Measurements from ENCODE around the gene HMGXB4.

Gene HMGXB4

GRCh38 chr22:35311551-35311999 lies 54.3 kb downstream of the HMGXB4 start:
- no peak for DNase-seq

- DNase-seq, result no peak
Observed at GRCh38 chr22:35312198-35313059, 55.1 kb downstream of the HMGXB4 start.

GRCh38 chr22:35313311-35314121 lies 56.2 kb downstream of the HMGXB4 start:
- DNase-seq, result peak; percentile 71

DNA sequence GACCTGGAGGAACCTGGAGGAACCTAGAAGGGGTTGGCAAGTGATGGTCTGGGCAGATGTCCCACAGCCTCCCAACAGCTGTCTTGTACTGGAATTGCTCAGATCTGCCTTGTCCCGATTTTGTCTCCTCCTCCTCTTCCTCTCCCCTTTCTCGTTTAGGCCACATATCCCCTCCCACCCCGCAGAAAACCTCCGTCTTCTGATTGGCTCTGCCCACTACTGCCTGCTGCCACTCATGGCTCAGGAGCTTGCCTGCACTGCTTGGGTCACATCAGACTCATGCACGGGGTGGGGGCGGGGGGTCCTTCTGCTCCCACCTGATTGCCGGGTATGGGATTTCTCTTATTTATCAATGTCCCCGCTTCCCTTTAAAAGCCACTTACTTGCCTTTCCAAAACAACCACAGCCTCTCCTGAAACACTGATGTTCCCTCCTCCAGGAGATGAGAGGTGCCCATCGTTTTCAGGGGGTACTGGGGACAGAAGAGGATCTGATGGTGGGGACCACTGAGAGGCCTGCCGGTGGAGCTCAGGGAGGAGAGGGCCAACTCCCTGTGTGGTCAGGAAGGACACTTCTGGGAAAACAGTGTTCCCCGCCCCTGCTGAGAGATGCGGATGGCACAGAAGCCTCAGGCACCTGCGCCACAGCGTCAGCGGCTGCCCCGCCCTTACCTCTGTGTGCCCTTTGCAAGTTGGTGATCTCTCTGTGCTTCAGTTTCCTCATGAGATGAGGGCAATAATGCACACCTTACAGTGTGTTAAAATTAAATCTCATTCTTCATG lies 57.1 kb downstream of the HMGXB4 start:
- no peak for DNase-seq

- DNase-seq, result no peak
Observed at GRCh38 chr22:35315141-35315854, 58.0 kb downstream of the HMGXB4 start.

GRCh38 chr22:35315855-35316745 lies 58.8 kb downstream of the HMGXB4 start:
- DNase-seq, result peak; percentile 51

DNA sequence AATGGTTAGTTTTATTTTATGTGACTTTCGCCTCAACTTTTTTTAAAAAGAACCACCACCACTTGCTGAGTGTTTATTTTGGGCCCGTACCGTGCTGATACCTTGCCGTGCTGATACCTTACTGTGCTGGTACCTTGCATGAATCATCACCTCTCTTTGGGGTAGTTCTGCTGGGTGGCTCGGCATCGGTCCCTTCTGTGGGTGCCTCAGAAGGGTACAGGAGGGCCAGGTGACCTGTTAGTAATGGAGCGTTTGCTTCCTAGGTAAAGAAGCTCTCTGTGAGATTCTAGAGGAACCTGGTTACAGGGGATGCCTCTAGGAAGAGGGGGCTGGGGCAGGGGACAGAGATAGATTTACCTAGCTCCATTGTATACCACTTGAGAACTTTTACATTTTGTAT lies 59.5 kb downstream of the HMGXB4 start:
- no peak for DNase-seq

DNA sequence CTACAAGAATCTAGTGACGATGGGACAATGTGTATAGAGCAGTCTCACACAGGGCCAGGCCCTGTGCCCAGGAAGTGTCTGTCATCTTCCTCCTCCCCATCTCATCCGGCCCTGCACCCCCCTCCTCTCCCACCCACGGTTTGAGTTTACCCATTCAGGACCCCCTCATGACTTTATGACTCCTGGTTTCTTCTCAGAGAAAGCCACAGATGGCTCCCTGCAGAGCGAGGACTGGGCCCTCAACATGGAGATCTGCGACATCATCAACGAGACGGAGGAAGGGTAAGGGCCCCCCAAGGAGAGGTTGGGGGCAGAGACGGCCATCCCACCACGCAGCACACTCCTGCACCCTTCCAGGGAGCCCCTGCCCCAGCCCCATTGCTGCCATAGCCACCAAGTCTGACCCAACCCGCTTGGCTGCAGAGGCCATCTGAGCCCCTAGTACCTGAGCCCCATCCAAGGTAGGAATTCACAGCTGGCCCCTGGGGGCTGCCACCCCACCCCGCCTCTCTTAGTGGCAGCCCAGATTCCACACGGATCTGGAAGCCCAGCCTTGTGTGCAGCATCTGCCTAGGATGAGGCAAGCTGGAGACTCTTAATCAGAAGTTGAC lies 60.5 kb downstream of the HMGXB4 start:
- no peak for DNase-seq

- DNase-seq, result no peak
Observed at GRCh38 chr22:35318346-35319215, 61.3 kb downstream of the HMGXB4 start.

GRCh38 chr22:35319244-35319985 lies 62.1 kb downstream of the HMGXB4 start:
- no peak for DNase-seq

DNA sequence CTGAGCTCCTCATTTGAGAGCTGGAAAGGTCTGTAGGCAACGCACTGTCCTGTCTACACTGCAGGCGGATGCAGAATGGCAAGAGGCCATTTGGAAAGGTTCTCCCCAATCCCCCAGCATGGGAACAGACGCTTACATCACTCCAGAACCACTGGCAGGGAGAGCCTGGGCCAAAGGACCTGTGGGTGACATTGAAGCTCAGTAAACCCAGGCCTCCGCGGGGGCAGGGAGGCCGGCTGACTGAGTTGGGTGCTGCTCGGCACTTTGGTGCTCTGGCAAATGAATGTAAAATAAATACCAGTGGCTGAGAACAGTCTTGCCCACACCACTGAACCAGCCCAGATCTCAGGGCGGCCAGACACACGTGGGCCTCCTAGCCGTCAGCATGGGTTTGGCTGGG lies 64.8 kb downstream of the HMGXB4 start:
- DNase-seq, result no peak

GRCh38 chr22:35322893-35323292 lies 65.6 kb downstream of the HMGXB4 start:
- no peak for DNase-seq

DNA sequence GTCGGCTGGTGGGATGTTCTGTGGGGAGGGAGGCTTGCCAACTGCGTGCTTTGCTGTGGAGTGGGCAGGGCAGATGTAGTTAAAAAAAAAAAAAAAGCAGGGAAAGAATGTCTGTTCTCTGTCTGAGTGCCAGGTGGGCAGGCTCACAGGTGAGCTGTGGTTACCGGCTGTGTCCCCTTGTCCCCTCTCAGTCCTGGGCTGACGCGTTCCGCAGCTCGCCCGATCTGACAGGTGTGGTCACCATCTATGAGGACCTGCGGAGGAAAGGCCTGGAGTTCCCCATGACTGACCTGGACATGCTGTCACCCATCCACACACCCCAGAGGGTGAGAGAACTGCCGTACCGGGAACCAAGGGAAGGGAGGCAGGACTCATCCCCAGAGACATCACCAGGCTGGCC lies 66.0 kb downstream of the HMGXB4 start:
- no peak for DNase-seq

GRCh38 chr22:35324067-35324466 lies 66.8 kb downstream of the HMGXB4 start:
- DNase-seq, result no peak

DNA sequence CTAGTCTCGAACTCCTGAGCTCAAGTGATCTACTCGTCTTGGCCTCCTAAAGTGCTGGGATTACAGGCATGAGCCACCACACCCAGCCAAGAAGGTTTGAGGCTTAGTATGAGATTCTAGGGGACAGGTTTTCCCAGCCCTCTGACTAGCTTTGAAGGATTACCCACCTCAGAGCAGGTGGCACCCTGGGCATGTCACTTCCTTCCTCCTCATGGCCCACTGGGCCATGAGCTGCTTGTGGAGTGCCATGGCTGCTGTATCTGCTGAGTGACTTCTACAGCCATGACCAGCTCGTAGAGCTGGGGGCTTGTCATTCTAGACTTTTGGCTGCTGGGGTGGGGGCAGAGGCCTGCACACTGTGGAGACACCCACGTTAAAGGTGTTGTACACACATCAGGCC lies 67.5 kb downstream of the HMGXB4 start:
- DNase-seq, result no peak

DNA sequence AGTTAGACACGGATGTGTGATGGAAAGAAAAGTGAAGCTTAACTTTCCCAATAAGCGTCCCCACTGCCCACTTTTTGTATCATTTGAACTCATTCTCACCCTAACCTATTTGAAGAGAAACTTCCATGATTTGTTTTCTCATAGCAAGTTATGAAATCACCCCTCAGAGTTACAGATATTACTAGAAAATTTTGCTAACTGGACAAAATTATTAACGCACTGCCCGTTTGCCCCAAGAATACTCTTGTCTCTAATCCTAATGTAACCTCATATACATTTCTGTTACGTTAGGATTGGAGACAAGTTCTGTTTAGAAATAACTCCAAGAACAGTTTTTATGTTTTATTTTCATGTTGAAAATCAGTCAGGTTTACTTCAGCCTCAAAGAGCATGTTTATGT lies 67.9 kb downstream of the HMGXB4 start:
- DNase-seq, result no peak

DNA sequence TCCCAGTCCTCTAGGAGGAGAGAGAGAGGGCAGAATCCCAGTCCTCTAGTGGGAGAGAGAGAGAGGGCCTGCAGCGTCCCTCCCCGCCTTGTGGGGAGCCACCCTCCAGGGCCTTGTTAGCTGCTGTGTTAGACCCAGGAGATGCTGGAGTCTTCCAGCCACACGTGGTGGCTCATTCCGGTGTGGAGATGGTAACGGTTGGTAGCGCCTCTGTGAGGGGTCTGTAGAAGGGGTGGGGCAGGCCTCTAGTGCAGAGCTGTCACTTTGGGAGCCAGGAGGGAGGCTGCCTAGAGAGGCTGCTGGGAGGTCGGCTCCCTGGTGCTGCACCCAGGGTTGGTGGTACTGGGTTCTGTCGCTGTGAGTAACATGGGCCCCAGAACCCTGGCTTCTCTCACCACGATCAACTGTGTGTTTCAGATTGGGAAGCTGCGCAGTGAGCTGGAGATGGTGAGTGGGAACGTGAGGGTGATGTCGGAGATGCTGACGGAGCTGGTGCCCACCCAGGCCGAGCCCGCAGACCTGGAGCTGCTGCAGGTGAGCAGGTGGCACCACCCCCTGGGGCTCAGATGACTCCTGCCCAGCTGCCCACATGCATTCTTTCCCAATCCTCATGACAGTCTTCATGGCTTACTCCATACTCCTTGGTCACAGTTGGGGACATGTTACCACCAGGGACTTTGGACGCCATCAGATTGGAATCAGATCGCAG lies 69.7 kb downstream of the HMGXB4 start:
- DNase-seq, result no peak

DNA sequence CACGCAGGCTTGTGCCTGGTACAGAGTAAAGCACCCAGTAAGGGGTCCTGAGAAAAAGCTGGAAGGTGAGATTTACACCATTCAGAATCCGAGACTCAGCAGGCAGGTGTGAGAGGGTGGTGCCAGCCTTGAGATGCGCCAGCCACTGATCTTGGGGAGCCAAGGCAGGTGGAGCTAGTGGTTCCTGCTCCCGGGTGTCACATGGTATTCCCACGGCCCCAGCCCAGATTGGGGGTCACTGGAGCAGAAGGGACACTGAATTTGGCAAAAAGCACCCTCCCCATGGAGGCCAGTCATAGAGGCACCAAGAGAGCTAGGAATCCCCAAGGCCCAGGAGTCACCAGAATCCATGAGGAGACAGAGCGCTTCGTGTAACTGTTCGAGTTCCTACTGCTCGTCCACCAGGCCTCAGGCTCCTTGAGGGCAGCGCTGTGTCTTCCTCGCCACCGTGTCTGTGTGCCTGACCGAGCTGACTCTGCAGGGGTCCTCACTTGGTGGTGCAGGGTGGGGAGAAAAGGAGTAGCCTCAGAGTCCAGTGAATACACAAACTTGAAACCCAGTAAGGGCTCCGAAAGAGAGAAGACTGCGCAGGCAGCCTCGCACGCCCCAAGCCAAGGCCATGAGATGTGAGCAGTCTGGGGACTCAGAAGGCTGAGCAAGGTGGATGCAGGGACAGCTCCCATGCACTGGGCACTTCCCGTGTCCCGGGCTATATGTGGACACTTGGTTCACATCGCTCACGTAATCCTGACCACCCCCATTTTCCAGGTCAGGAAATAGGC lies 70.6 kb downstream of the HMGXB4 start:
- DNase-seq, result no peak
